ENCODE measurements around the gene VANGL2.

- TF ChIP-seq GABPA (IDR thresholded peaks at IDR 0.05 in 1 of 2, conservative IDR thresholded peaks at IDR 0.05 in 1 of 2) (no peak), RAD21 (IDR thresholded peaks at IDR 0.05) (no peak), MAX (IDR thresholded peaks at IDR 0.05) (no peak), EGR1 (IDR thresholded peaks at IDR 0.05; ENCODE audit: low read depth in 2 of 2) (no peak), JUND (IDR thresholded peaks at IDR 0.05) (no peak), RXRA (IDR thresholded peaks at IDR 0.05) (no peak), YY1 (IDR thresholded peaks at IDR 0.05) (no peak), FOXA1 (IDR thresholded peaks at IDR 0.05) (no peak)
- TF ChIP-seq, protein P1, sequence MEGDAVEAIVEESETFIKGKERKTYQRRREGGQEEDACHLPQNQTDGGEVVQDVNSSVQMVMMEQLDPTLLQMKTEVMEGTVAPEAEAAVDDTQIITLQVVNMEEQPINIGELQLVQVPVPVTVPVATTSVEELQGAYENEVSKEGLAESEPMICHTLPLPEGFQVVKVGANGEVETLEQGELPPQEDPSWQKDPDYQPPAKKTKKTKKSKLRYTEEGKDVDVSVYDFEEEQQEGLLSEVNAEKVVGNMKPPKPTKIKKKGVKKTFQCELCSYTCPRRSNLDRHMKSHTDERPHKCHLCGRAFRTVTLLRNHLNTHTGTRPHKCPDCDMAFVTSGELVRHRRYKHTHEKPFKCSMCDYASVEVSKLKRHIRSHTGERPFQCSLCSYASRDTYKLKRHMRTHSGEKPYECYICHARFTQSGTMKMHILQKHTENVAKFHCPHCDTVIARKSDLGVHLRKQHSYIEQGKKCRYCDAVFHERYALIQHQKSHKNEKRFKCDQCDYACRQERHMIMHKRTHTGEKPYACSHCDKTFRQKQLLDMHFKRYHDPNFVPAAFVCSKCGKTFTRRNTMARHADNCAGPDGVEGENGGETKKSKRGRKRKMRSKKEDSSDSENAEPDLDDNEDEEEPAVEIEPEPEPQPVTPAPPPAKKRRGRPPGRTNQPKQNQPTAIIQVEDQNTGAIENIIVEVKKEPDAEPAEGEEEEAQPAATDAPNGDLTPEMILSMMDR (IDR thresholded peaks at IDR 0.05; ENCODE audit: low read depth, low read length, missing input control), result no peak
- TF ChIP-seq, protein P2, sequence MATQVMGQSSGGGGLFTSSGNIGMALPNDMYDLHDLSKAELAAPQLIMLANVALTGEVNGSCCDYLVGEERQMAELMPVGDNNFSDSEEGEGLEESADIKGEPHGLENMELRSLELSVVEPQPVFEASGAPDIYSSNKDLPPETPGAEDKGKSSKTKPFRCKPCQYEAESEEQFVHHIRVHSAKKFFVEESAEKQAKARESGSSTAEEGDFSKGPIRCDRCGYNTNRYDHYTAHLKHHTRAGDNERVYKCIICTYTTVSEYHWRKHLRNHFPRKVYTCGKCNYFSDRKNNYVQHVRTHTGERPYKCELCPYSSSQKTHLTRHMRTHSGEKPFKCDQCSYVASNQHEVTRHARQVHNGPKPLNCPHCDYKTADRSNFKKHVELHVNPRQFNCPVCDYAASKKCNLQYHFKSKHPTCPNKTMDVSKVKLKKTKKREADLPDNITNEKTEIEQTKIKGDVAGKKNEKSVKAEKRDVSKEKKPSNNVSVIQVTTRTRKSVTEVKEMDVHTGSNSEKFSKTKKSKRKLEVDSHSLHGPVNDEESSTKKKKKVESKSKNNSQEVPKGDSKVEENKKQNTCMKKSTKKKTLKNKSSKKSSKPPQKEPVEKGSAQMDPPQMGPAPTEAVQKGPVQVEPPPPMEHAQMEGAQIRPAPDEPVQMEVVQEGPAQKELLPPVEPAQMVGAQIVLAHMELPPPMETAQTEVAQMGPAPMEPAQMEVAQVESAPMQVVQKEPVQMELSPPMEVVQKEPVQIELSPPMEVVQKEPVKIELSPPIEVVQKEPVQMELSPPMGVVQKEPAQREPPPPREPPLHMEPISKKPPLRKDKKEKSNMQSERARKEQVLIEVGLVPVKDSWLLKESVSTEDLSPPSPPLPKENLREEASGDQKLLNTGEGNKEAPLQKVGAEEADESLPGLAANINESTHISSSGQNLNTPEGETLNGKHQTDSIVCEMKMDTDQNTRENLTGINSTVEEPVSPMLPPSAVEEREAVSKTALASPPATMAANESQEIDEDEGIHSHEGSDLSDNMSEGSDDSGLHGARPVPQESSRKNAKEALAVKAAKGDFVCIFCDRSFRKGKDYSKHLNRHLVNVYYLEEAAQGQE (IDR thresholded peaks at IDR 0.05), result no peak
- TF ChIP-seq, protein P3, sequence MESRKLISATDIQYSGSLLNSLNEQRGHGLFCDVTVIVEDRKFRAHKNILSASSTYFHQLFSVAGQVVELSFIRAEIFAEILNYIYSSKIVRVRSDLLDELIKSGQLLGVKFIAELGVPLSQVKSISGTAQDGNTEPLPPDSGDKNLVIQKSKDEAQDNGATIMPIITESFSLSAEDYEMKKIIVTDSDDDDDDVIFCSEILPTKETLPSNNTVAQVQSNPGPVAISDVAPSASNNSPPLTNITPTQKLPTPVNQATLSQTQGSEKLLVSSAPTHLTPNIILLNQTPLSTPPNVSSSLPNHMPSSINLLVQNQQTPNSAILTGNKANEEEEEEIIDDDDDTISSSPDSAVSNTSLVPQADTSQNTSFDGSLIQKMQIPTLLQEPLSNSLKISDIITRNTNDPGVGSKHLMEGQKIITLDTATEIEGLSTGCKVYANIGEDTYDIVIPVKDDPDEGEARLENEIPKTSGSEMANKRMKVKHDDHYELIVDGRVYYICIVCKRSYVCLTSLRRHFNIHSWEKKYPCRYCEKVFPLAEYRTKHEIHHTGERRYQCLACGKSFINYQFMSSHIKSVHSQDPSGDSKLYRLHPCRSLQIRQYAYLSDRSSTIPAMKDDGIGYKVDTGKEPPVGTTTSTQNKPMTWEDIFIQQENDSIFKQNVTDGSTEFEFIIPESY (IDR thresholded peaks at IDR 0.05), result no peak
These were observed 74.3 kb downstream of the VANGL2 start for GRCh38 chr1:160474392-160475242.

Measured in liver (tissue), 3 donors.